SK-N-SH (cell line): ENCODE data around the gene CRYBA2.

ENCODE experiments used
- EP300 ChIP-seq, 2 experiments: IDR thresholded peaks; 2 replicates each; pipeline versions ENCODE4 v1.4.0 to v1.6.1; 2012; ENCODE audit warnings: borderline replicate concordance in 1 of 2, low read depth in 1 of 2, low read length in 1 of 2
- GABPA ChIP-seq: IDR thresholded peaks from 2 replicates; pipeline ENCODE4 v1.4.0; 2012; ENCODE audit warnings: low read depth, mild to moderate bottlenecking
- GATA2 ChIP-seq: sonication (generic); formaldehyde crosslinking; IDR thresholded peaks from 2 replicates; pipeline ENCODE4 v1.5.0; 2020; ENCODE audit warnings: mild to moderate bottlenecking, missing genetic modification reagents
- MAX ChIP-seq: IDR thresholded peaks from 2 replicates; pipeline ENCODE4 v1.4.0; 2012; ENCODE audit warnings: low read depth
- PBX3 ChIP-seq: IDR thresholded peaks from 2 replicates; pipeline ENCODE4; 2012
- POLR2AphosphoS5 ChIP-seq: IDR thresholded peaks from 2 replicates; pipeline ENCODE4 v1.6.1; 2012; ENCODE audit warnings: low read depth, low read length
- RCOR1 ChIP-seq: fragments of 150-350 bp; IDR thresholded peaks from 2 replicates; pipeline ENCODE4 v1.6.1; 2017; ENCODE audit warnings: antibody characterized with exemption, low read length
- TEAD4 ChIP-seq: IDR thresholded peaks from 2 replicates; pipeline ENCODE4 v1.4.0; 2012; ENCODE audit warnings: mild to moderate bottlenecking, borderline replicate concordance; ENCODE audit not compliant: insufficient read depth
- TF ChIP-seq, protein P1 (sequence below): fragments of 150-350 bp; IDR thresholded peaks from 2 replicates; pipeline ENCODE4 v1.6.1; 2017; ENCODE audit warnings: antibody characterized with exemption, low read length, low read depth, borderline replicate concordance
- TF ChIP-seq, protein P2 (sequence below): fragments of 200-600 bp; sonication (generic); IDR thresholded peaks from 2 replicates; pipeline ENCODE4 v1.6.1; 2017; ENCODE audit warnings: antibody characterized with exemption, mild to moderate bottlenecking, moderate library complexity
- TF ChIP-seq, protein P3 (sequence below): IDR thresholded peaks from 2 replicates; pipeline ENCODE4 v1.4.0; 2012; ENCODE audit warnings: low read depth, borderline replicate concordance
- TF ChIP-seq, protein P4 (sequence below): IDR thresholded peaks from 2 replicates; pipeline ENCODE4 v1.6.1; 2012; ENCODE audit warnings: mild to moderate bottlenecking, low read depth, low read length, moderate library complexity

DNA sequence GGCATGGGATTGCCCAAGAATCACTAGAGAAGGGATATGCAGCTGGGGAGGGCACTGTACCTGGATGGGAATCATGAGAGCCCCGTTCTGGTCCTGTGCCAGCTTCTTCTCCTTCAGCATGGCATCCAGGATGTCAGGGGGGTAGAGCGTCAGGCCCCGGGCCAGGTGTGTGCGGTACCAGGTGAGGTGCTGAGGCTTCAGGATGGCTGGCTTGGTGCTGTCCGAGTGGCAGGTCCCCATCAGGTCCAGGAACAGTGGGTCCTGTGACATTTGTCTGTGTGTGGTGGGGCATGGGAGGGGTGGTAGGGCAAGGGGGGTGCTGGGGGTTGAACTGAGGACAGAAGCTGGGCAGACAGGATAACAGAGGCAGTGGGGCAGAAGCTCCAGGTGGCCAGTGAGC, 34.9 kb upstream of the CRYBA2 start:
- TF ChIP-seq, protein P1, sequence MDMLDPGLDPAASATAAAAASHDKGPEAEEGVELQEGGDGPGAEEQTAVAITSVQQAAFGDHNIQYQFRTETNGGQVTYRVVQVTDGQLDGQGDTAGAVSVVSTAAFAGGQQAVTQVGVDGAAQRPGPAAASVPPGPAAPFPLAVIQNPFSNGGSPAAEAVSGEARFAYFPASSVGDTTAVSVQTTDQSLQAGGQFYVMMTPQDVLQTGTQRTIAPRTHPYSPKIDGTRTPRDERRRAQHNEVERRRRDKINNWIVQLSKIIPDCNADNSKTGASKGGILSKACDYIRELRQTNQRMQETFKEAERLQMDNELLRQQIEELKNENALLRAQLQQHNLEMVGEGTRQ, result no peak
- TF ChIP-seq, protein P2, sequence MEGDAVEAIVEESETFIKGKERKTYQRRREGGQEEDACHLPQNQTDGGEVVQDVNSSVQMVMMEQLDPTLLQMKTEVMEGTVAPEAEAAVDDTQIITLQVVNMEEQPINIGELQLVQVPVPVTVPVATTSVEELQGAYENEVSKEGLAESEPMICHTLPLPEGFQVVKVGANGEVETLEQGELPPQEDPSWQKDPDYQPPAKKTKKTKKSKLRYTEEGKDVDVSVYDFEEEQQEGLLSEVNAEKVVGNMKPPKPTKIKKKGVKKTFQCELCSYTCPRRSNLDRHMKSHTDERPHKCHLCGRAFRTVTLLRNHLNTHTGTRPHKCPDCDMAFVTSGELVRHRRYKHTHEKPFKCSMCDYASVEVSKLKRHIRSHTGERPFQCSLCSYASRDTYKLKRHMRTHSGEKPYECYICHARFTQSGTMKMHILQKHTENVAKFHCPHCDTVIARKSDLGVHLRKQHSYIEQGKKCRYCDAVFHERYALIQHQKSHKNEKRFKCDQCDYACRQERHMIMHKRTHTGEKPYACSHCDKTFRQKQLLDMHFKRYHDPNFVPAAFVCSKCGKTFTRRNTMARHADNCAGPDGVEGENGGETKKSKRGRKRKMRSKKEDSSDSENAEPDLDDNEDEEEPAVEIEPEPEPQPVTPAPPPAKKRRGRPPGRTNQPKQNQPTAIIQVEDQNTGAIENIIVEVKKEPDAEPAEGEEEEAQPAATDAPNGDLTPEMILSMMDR, result no peak
- TF ChIP-seq MAX (no peak), TEAD4 (no peak), POLR2AphosphoS5 (no peak), GABPA (no peak), PBX3 (no peak), GATA2 (no peak), EP300 (IDR thresholded peaks at IDR 0.05; ENCODE audit: borderline replicate concordance in 1 of 2, low read depth in 1 of 2, low read length in 1 of 2) (no peak), RCOR1 (no peak)
- TF ChIP-seq, protein P3, sequence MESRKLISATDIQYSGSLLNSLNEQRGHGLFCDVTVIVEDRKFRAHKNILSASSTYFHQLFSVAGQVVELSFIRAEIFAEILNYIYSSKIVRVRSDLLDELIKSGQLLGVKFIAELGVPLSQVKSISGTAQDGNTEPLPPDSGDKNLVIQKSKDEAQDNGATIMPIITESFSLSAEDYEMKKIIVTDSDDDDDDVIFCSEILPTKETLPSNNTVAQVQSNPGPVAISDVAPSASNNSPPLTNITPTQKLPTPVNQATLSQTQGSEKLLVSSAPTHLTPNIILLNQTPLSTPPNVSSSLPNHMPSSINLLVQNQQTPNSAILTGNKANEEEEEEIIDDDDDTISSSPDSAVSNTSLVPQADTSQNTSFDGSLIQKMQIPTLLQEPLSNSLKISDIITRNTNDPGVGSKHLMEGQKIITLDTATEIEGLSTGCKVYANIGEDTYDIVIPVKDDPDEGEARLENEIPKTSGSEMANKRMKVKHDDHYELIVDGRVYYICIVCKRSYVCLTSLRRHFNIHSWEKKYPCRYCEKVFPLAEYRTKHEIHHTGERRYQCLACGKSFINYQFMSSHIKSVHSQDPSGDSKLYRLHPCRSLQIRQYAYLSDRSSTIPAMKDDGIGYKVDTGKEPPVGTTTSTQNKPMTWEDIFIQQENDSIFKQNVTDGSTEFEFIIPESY, result no peak
- TF ChIP-seq, protein P4, sequence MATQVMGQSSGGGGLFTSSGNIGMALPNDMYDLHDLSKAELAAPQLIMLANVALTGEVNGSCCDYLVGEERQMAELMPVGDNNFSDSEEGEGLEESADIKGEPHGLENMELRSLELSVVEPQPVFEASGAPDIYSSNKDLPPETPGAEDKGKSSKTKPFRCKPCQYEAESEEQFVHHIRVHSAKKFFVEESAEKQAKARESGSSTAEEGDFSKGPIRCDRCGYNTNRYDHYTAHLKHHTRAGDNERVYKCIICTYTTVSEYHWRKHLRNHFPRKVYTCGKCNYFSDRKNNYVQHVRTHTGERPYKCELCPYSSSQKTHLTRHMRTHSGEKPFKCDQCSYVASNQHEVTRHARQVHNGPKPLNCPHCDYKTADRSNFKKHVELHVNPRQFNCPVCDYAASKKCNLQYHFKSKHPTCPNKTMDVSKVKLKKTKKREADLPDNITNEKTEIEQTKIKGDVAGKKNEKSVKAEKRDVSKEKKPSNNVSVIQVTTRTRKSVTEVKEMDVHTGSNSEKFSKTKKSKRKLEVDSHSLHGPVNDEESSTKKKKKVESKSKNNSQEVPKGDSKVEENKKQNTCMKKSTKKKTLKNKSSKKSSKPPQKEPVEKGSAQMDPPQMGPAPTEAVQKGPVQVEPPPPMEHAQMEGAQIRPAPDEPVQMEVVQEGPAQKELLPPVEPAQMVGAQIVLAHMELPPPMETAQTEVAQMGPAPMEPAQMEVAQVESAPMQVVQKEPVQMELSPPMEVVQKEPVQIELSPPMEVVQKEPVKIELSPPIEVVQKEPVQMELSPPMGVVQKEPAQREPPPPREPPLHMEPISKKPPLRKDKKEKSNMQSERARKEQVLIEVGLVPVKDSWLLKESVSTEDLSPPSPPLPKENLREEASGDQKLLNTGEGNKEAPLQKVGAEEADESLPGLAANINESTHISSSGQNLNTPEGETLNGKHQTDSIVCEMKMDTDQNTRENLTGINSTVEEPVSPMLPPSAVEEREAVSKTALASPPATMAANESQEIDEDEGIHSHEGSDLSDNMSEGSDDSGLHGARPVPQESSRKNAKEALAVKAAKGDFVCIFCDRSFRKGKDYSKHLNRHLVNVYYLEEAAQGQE, result no peak
